IMR-90 (cell line): ENCODE data around the gene DSE.

ENCODE experiments used
- BHLHE40 ChIP-seq: fragments of 150-350 bp; IDR thresholded peaks from 2 replicates; pipeline ENCODE4 v1.6.1; 2016; ENCODE audit warnings: mild to moderate bottlenecking, low read depth, low read length
- CEBPB ChIP-seq: IDR thresholded peaks from 2 replicates; pipeline ENCODE4 v1.6.1; 2012; ENCODE audit warnings: low read depth, low read length, improper control_type of control experiment
- CHD1 ChIP-seq: IDR thresholded peaks from 2 replicates; pipeline ENCODE4 v1.6.1; 2012; ENCODE audit warnings: low read depth, low read length, improper control_type of control experiment
- CTCF ChIP-seq: conservative IDR thresholded peaks from 2 replicates; pipeline ENCODE4 v1.5.1; 2012; ENCODE audit warnings: mild to moderate bottlenecking, low read depth, low read length, improper control_type of control experiment
- FOS ChIP-seq: fragments of 150-350 bp; IDR thresholded peaks from 2 replicates; pipeline ENCODE4 v1.6.1; 2016; ENCODE audit warnings: low read depth, low read length
- MAZ ChIP-seq: IDR thresholded peaks from 2 replicates; pipeline ENCODE4 v1.6.1; 2012; ENCODE audit warnings: low read depth, mild to moderate bottlenecking, low read length, improper control_type of control experiment, moderate library complexity, borderline replicate concordance
- MXI1 ChIP-seq: IDR thresholded peaks from 2 replicates; pipeline ENCODE4 v1.6.1; 2012; ENCODE audit warnings: low read depth, mild to moderate bottlenecking, low read length, moderate library complexity, borderline replicate concordance
- NFE2L2 ChIP-seq: fragments of 150-350 bp; IDR thresholded peaks from 2 replicates; pipeline ENCODE4 v1.6.1; 2016; ENCODE audit warnings: low read depth, mild to moderate bottlenecking, low read length
- POLR2A ChIP-seq: IDR thresholded peaks from 2 replicates; pipeline ENCODE4 v1.6.1; 2012; ENCODE audit warnings: mild to moderate bottlenecking, low read depth, low read length
- RAD21 ChIP-seq: IDR thresholded peaks from 2 replicates; pipeline ENCODE4 v1.6.1; 2012; ENCODE audit warnings: low read length, improper control_type of control experiment
- RCOR1 ChIP-seq: IDR thresholded peaks from 2 replicates; pipeline ENCODE4 v1.6.1; 2012; ENCODE audit warnings: mild to moderate bottlenecking, low read length, improper control_type of control experiment; ENCODE audit not compliant: insufficient replicate concordance
- RFX5 ChIP-seq: IDR thresholded peaks from 2 replicates; pipeline ENCODE4 v1.8.0; 2012; ENCODE audit warnings: low read depth, mild to moderate bottlenecking, low read length, moderate library complexity
- SMC3 ChIP-seq: fragments of 150-350 bp; IDR thresholded peaks from 2 replicates; pipeline ENCODE4 v1.6.1; 2016; ENCODE audit warnings: low read depth, mild to moderate bottlenecking, antibody characterized with exemption, low read length, moderate library complexity
- USF2 ChIP-seq: fragments of 150-350 bp; IDR thresholded peaks from 2 replicates; pipeline ENCODE4 v1.6.1; 2017; ENCODE audit warnings: mild to moderate bottlenecking, antibody characterized with exemption, low read length, low read depth

- TF ChIP-seq CTCF (no peak), BHLHE40 (no peak), CHD1 (no peak), RFX5 (no peak), SMC3 (no peak), MXI1 (no peak), POLR2A (no peak), RCOR1 (no peak), NFE2L2 (no peak), USF2 (no peak), RAD21 (no peak), FOS (no peak), MAZ (no peak), CEBPB (no peak)
These were observed 66.9 kb downstream of the DSE start for GRCh38 chr6:116437656-116438055.
